ENCODE measurements around the gene FGFRL1.

The FGFRL1 gene

DNA sequence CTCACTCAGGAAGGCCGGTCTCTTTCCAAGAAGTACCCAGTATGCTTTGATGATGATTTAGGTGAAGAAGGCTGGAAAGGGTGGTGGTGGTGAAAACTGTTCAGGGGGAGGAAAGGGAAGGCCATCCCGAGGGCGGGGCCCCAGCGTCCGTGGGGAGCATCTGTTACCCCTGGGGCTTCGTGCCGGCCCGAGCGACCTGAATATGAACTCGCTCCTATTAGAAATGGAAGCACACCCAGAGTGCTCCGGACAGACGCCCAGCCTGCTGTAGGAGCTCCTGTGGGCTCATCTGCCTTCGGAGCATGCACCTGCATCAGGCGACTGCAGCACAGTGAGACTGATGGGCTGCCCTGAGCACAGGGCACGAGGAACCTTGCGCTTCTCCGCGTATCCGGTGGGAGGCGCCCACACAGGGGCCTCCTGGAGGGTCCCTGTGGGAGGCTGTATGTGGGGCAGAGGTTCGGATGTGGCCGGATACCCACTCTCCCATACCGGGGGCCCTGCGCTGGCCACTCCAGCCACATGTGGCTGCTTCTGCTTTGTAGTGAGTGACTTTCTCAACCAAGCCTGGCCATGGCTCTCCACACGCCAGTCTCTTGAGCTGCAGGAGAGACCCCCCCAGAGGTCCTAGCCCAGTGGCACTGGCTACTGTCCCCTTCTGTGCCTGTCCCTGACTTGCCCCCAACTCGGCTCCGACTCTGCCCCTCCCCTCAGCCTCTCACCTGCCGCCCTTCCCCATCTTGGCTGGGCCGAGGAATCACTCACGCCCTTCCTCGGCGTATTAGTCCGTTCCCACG is 36.7 kb downstream of the FGFRL1 start:
- Histone ChIP-seq H3K79me2 (ENCODE audit: insufficient read depth, low read length) (no peaks in the 10 kb centered on the region), H3K9ac (ENCODE audit: low read depth, low read length) (no peak overlapping the region), H3K36me3 (ENCODE audit: insufficient read depth, low read length) (no peaks in the 10 kb centered on the region), H3K9me3 (ENCODE audit: insufficient read depth, low read length, severe bottlenecking) (no peaks in the 10 kb centered on the region), H2AFZ (ENCODE audit: low read depth, low read length) (no peak overlapping the region), H3K27ac (ENCODE audit: low read length) (no peak overlapping the region), H4K20me1 (ENCODE audit: insufficient read depth, low read length) (peaks cover 4% of the 10 kb centered on the region; the same call in 1 of the 2 replicates), H3K4me3 (ENCODE audit: low read depth in 1 of 2, low read length in 2 of 2) (no peak overlapping the region), H3K4me1 (ENCODE audit: insufficient read depth, low read length) (no peaks in the 10 kb centered on the region), H3K4me2 (ENCODE audit: insufficient read depth, low read length) (no peak overlapping the region), H3K27me3 (ENCODE audit: insufficient read depth, low read length, poor library complexity) (peaks cover under 1% of the 10 kb centered on the region)
- TF ChIP-seq, protein P1, sequence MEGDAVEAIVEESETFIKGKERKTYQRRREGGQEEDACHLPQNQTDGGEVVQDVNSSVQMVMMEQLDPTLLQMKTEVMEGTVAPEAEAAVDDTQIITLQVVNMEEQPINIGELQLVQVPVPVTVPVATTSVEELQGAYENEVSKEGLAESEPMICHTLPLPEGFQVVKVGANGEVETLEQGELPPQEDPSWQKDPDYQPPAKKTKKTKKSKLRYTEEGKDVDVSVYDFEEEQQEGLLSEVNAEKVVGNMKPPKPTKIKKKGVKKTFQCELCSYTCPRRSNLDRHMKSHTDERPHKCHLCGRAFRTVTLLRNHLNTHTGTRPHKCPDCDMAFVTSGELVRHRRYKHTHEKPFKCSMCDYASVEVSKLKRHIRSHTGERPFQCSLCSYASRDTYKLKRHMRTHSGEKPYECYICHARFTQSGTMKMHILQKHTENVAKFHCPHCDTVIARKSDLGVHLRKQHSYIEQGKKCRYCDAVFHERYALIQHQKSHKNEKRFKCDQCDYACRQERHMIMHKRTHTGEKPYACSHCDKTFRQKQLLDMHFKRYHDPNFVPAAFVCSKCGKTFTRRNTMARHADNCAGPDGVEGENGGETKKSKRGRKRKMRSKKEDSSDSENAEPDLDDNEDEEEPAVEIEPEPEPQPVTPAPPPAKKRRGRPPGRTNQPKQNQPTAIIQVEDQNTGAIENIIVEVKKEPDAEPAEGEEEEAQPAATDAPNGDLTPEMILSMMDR (IDR thresholded peaks at IDR 0.05; ENCODE audit: borderline replicate concordance, extremely low read depth, low read length, poor library complexity, severe bottlenecking) = no peak
- TF ChIP-seq EZH2 (IDR thresholded peaks at IDR 0.05; ENCODE audit: borderline replicate concordance, low read depth, low read length, severe bottlenecking) = no peak
- no peak for ATAC-seq (ENCODE audit: insufficient read depth, low read depth)
- no peak for DNase-seq

DNA sequence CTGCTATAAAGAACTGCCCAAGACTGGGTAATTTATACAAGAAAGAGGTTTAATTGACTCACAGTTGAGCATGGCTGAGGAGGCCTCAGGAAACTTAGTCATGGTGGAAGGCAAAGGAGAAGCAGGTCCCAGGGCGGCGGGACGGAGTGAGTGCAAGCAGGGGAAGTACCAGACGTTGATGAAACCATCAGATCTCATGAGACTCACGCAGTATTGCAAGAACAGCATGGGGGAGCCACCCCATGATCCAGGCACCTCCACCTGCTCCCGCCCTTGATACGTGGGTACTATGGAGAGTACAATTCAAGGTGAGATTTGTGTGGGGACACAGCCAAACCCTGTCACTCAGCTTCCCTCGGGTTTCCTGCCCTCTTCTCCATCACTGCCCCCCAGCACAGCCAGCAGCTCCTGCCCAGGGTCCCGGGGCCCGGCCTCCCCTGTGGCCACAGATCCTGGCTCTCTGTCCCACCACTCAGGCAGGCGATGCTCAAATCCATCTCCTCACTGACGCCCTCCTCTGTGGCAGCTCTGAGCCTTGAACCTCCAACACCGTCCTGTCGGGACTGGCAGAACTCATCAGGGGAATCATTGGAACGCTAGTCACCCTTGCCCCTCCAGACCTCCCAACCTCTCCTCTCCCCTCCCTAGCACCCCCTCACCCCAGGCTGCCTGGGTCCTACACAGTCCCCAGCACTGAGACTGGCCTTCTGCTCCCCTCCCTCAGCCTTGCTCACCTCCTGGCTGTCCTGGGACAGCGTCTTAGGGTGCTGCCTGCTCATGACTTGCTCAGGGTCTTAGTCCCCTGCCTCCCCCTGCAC is 37.6 kb downstream of the FGFRL1 start:
- Histone ChIP-seq H4K20me1 (ENCODE audit: insufficient read depth, low read length) (peaks cover 4% of the 10 kb centered on the region; the same call in 1 of the 2 replicates), H2AFZ (ENCODE audit: low read depth, low read length) (no peak overlapping the region), H3K79me2 (ENCODE audit: insufficient read depth, low read length) (no peaks in the 10 kb centered on the region), H3K4me1 (ENCODE audit: insufficient read depth, low read length) (no peaks in the 10 kb centered on the region), H3K36me3 (ENCODE audit: insufficient read depth, low read length) (no peaks in the 10 kb centered on the region), H3K9ac (ENCODE audit: low read depth, low read length) (no peak overlapping the region), H3K27ac (ENCODE audit: low read length) (no peak overlapping the region), H3K4me3 (ENCODE audit: low read depth in 1 of 2, low read length in 2 of 2) (no peak overlapping the region), H3K9me3 (ENCODE audit: insufficient read depth, low read length, severe bottlenecking) (no peaks in the 10 kb centered on the region), H3K27me3 (ENCODE audit: insufficient read depth, low read length, poor library complexity) (peaks cover 3% of the 10 kb centered on the region), H3K4me2 (ENCODE audit: insufficient read depth, low read length) (no peak overlapping the region)
- DNase-seq = no peak
- no peak for ATAC-seq (ENCODE audit: insufficient read depth, low read depth)
- TF ChIP-seq, protein P1 (IDR thresholded peaks at IDR 0.05; ENCODE audit: borderline replicate concordance, extremely low read depth, low read length, poor library complexity, severe bottlenecking) = no peak
- TF ChIP-seq EZH2 (IDR thresholded peaks at IDR 0.05; ENCODE audit: borderline replicate concordance, low read depth, low read length, severe bottlenecking) = no peak

DNA sequence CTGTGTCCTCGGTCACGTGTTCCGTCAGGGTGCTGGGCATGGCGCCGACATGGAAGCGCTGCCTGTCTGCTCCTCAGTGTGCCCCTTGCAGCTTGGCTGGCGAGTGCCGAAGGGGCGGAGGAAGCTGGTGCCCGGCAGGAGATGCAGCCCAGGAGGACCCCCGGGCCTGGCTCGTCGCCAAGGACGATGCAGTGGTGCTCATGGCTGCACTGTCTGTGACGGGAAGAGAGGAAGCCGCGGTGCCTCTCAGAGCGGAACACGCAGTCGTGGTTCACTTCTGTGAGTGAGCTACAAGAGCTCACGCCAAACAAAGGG is 38.1 kb downstream of the FGFRL1 start:
- TF ChIP-seq, protein P1 (IDR thresholded peaks at IDR 0.05; ENCODE audit: borderline replicate concordance, extremely low read depth, low read length, poor library complexity, severe bottlenecking) = no peak
- TF ChIP-seq EZH2 (IDR thresholded peaks at IDR 0.05; ENCODE audit: borderline replicate concordance, low read depth, low read length, severe bottlenecking) = no peak
- Histone ChIP-seq H3K4me2 (ENCODE audit: insufficient read depth, low read length) (no peak overlapping the region), H3K9me3 (ENCODE audit: insufficient read depth, low read length, severe bottlenecking) (no peaks in the 10 kb centered on the region), H3K4me3 (ENCODE audit: low read depth in 1 of 2, low read length in 2 of 2) (no peak overlapping the region), H3K79me2 (ENCODE audit: insufficient read depth, low read length) (no peaks in the 10 kb centered on the region), H3K36me3 (ENCODE audit: insufficient read depth, low read length) (no peaks in the 10 kb centered on the region), H3K27me3 (ENCODE audit: insufficient read depth, low read length, poor library complexity) (peaks cover 3% of the 10 kb centered on the region), H4K20me1 (ENCODE audit: insufficient read depth, low read length) (no peaks in the 10 kb centered on the region; the same call in 1 of the 2 replicates), H3K27ac (ENCODE audit: low read length) (no peak overlapping the region), H3K4me1 (ENCODE audit: insufficient read depth, low read length) (no peaks in the 10 kb centered on the region), H2AFZ (ENCODE audit: low read depth, low read length) (no peak overlapping the region), H3K9ac (ENCODE audit: low read depth, low read length) (no peak overlapping the region)
- ATAC-seq (ENCODE audit: insufficient read depth, low read depth) (no peak), DNase-seq (no peak)

All from DND-41 (cell line).